Stomach (tissue), 4 donors: ENCODE data around the gene CELSR3.

Source experiments
- EP300 ChIP-seq: sonication (generic); formaldehyde crosslinking; IDR thresholded peaks from one replicate; pipeline ENCODE4 v1.6.1; 2017; ENCODE audit warnings: antibody characterized with exemption
- POLR2A ChIP-seq, 4 donors: fragments of 450-650 bp; IDR thresholded peaks; one replicate each; pipeline ENCODE4 v1.6.1; 2016; ENCODE audit warnings: antibody characterized with exemption in 4 of 4, control low read depth in 2 of 4, mild to moderate bottlenecking in 1 of 4, moderate library complexity in 1 of 4
- POLR2AphosphoS5 ChIP-seq, 3 donors: sonication (generic); formaldehyde crosslinking; IDR thresholded peaks; one replicate each; pipeline ENCODE4 v1.6.1; 2016; ENCODE audit warnings: antibody characterized with exemption in 3 of 3
- TF ChIP-seq, protein P1 (sequence below), 7 experiments: fragments of 450-650 bp in 4 of 7; fragments of 200-600 bp in 3 of 7; sonication (generic) in 3 of 7; IDR thresholded peaks; one replicate each; pipeline ENCODE4 v1.5.1; 2016 to 2019; ENCODE audit warnings: antibody characterized with exemption in 7 of 7, control low read depth in 2 of 7, mild to moderate bottlenecking in 1 of 7

DNA sequence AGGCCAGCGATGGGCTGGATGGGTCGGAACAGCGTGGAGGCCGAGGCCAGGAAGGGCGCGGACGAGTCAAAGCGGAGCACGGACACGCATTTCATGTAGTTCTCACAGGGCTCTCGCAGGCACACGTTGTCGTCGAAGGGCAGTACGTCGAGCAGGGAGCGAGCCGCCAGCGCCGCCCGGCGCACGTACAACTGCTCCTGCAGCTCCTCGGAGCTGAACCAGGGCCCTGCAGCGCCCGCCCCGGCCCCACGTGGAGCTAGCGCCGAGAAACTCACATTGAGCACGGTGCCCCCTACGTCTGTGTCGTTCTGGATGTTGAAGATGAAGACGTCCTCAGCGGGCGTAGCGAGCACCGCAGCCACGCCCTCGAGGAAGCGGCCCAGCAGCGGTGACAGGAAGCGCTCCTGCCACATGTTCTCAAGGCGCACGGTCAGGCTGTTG is 5.8 kb downstream of the CELSR3 start:
- TF ChIP-seq, protein P1, sequence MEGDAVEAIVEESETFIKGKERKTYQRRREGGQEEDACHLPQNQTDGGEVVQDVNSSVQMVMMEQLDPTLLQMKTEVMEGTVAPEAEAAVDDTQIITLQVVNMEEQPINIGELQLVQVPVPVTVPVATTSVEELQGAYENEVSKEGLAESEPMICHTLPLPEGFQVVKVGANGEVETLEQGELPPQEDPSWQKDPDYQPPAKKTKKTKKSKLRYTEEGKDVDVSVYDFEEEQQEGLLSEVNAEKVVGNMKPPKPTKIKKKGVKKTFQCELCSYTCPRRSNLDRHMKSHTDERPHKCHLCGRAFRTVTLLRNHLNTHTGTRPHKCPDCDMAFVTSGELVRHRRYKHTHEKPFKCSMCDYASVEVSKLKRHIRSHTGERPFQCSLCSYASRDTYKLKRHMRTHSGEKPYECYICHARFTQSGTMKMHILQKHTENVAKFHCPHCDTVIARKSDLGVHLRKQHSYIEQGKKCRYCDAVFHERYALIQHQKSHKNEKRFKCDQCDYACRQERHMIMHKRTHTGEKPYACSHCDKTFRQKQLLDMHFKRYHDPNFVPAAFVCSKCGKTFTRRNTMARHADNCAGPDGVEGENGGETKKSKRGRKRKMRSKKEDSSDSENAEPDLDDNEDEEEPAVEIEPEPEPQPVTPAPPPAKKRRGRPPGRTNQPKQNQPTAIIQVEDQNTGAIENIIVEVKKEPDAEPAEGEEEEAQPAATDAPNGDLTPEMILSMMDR (IDR thresholded peaks at IDR 0.05): no peak
- TF ChIP-seq EP300: no peak
- no peak for TF ChIP-seq POLR2A (IDR thresholded peaks at IDR 0.05)
- no peak for TF ChIP-seq POLR2AphosphoS5 (IDR thresholded peaks at IDR 0.05)
